ENCODE data around the gene NCR2.

Gene NCR2

DNA sequence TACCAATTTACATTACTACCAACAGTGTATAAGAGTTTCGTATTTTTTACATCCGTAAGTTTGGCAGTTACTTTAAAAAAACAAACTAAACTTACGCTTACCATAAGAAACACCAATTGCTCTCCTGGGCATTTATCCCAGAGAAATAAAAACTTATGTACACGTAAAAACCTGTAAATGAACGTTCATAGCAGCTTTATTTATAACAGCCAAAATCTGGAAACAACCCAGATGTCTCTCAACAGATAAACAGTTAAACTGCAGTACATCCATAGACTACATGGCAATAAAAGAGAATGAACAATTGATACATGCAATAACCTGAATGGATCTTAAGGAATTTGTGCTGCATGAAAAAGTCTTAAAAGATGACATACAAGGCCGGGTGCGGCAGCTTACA, 30.7 kb downstream of the NCR2 start:
- no peak overlapping the region for H3K4me3 Mint-ChIP-seq
- no peak overlapping the region for H3K27ac Mint-ChIP-seq
- peaks cover 15% of the 10 kb centered on the region for H3K27me3 Mint-ChIP-seq
- peaks cover 4% of the 10 kb centered on the region for H3K4me1 Mint-ChIP-seq (ENCODE audit: low read depth)
- H3K9me3 Mint-ChIP-seq (ENCODE audit: low read depth), result peaks cover 8% of the 10 kb centered on the region
- peaks cover 8% of the 10 kb centered on the region for H3K36me3 Mint-ChIP-seq

DNA sequence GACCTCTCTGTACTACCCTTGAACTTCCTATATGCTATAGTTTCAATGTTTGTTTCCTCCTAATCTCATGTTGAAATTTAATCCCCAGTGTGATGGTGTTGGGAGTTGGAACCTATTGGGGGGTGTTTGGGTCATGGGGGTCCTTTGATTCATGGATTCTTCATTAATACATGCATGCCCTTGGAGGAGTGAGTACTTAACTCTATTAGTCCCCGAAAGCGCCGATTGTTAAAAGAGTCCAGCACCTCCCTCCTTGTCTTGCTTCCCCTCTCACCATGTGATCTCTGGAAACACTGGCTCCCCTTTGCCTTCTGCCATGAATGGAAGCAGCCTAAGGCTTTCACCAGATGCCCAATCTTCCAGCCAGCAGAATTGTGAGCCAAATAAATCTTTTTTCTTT, 31.7 kb downstream of the NCR2 start:
- H3K27me3 Mint-ChIP-seq, result peaks cover 19% of the 10 kb centered on the region

DNA sequence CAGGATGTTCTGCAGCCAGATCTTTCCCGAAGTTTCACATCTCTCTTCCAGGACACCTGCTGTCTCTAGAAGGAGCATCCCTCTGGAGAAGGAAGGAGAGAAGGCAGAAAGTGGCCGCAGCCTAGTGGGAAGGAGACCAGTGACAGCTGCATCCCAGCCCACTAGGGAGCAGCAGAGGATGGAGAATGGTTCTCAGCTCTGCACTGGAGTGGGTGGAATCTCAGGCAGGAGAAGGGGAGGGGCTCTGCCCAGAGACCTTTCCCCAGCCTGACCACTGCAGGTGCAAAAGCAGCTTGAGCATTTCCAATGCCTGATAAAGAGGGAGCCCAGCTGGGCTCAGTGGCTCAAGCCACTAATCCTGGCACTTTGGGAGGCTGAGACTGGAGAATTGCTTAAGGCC, 32.3 kb downstream of the NCR2 start:
- no peak overlapping the region for H3K4me3 Mint-ChIP-seq
- peaks cover 25% of the 10 kb centered on the region for H3K27me3 Mint-ChIP-seq
- peaks cover 18% of the 10 kb centered on the region for H3K4me1 Mint-ChIP-seq (ENCODE audit: low read depth)
- H3K9me3 Mint-ChIP-seq (ENCODE audit: low read depth), result no peaks in the 10 kb centered on the region
- H3K27ac Mint-ChIP-seq, result no peak overlapping the region
- no peaks in the 10 kb centered on the region for H3K36me3 Mint-ChIP-seq

More for the DNA sequence above, 31.7 kb downstream of the NCR2 start:
- no peaks in the 10 kb centered on the region for H3K9me3 Mint-ChIP-seq (ENCODE audit: low read depth)
- H3K36me3 Mint-ChIP-seq, result no peaks in the 10 kb centered on the region
- no peak overlapping the region for H3K4me3 Mint-ChIP-seq
- no peak overlapping the region for H3K27ac Mint-ChIP-seq
- H3K4me1 Mint-ChIP-seq (ENCODE audit: low read depth), result peaks cover 12% of the 10 kb centered on the region

DNA sequence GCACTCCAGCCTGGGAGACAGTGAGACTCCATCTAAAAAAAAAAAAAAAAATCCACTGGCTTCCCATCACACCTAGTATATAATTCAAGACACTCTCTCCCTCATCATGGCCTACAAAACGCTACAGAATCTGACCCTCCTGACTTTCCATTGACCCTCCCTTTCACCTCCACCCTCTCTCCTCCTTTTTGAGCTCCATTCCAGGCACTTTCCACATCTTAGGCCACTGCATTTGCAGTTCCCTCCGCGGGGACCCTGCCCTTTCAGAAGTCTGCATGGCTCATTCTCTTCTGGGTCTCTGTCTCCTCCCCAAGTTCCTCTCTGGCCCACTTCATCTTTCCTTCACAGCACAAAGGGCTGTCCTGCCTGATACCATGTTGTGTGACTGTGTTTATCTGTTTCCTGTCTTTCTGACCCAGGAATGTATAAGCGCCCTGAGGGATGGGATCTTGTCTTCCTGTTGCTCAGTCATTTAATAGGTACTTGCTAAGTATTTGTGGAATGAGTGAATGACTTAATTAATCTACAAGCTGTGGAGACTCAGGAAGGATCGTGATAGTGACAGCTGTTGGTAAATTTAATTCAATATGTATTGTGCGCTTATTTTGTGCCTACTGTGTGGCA, 35.2 kb downstream of the NCR2 start:
- Mint-ChIP-seq H3K27me3 (peaks cover 37% of the 10 kb centered on the region), H3K4me3 (peak overlapping the region; percentile 25), H3K9me3 (ENCODE audit: low read depth) (no peaks in the 10 kb centered on the region), H3K4me1 (ENCODE audit: low read depth) (peaks cover 38% of the 10 kb centered on the region), H3K36me3 (no peaks in the 10 kb centered on the region), H3K27ac (no peak overlapping the region)

DNA sequence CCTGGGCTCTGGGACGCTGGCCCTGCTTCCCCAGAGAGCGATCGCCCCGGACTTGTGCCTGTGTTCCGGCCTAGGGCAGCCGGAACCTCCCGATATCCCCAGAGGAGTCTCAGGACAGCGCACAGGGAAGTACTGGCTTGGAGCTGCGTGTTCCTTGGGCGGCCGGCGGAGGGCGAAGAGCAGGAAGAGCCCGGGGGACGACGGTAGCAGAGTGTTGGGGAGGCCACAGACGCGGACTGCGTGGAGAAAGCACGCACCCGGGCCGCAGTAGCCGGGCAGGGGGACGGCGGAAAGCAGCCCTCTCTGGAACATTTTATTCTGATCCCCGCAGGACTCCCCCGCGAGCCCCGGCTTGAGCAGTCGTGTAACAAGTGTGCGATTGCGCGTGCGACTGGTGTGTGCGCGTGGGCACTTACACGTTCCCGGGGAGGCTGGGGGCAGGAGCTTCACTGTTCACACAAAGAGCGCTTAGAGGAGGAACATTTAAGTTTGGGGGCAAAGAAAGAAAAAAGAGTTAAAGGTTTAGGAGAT, 36.1 kb downstream of the NCR2 start:
- Mint-ChIP-seq H3K27ac (no peak overlapping the region), H3K36me3 (no peaks in the 10 kb centered on the region), H3K27me3 (peaks cover 39% of the 10 kb centered on the region), H3K4me3 (peak overlapping the region; percentile 93), H3K9me3 (ENCODE audit: low read depth) (no peaks in the 10 kb centered on the region), H3K4me1 (ENCODE audit: low read depth) (peaks cover 39% of the 10 kb centered on the region)

DNA sequence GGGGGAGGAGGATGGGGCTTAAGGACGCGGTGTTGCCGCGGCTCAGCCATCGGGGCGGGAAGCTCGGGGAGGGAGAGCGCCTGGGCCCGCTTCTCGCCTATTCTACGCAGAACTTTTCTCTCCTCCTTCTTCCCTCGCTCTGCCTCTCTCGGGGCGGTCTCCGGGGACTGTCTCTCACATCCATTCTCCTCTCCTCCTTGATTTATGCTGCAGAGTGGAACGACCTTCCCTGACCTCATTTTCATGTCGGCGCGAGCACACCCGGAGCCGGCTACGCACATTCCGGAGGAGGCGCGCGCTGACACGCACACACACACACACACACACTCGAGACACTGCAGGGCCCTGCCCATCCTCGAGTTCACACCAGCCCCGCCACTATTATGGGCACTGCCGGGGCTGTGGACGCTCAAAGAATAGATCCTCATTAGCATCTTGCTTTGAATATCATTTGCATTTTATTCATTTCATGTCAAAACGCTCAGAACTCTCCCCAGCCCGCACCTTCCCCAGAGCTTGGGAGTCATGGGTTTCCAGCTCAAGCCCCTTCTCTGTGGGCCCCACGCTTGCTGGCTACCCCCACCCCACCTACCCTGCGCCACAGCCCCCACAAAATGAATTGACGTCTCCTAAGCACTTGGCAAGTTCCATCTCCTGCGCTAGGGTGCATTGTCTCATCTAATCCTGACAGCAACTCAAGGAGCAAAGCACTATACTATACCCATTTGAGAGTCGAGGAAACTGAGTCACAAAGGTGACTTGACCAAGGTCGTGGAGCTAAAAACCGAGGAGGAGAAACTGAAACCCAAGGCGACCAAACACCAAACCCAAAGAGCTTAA, 36.8 kb downstream of the NCR2 start:
- peaks cover 39% of the 10 kb centered on the region for H3K4me1 Mint-ChIP-seq (ENCODE audit: low read depth)
- peaks cover 40% of the 10 kb centered on the region for H3K27me3 Mint-ChIP-seq
- H3K9me3 Mint-ChIP-seq (ENCODE audit: low read depth), result no peaks in the 10 kb centered on the region
- H3K4me3 Mint-ChIP-seq, result peak overlapping the region; percentile 93
- H3K27ac Mint-ChIP-seq, result no peak overlapping the region
- no peaks in the 10 kb centered on the region for H3K36me3 Mint-ChIP-seq

DNA sequence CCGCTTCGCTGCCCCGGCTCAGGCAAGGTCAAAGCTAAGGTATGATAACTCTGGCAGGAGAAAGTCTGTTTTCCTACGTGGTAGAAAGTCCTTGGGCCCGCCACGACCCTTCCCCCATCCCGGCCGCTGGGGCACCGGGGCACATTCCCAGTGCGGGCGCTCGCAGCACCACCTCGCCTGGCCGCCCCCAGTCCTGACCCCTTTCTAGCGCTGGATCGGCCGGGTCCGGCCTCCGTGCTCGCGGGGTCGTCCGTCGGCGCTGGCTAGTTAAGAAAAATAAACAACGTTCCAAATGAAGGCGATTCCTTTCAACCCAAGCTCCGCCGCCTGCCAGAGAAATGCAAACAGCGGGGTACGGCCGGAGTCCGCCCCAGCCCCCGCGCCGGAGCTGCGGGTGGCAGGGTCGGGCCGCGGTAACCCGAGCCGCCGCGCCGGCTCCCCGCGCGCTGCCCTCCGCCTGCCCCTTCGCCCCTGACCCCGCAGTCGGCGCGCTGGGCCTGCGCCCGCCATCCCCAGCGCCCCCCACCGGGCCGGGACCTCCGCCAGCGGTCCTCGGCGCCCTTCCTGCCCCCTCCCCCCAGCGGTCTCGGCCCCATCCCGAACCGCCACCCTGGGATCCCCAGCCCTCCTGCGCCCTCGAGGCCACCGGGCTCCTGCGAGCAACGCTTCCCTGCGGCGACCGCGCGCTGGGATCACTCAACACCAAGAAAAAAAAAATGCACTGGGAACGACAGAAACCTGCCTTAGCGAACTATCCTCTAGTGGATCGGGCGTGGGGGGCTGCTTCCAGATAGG, 37.6 kb downstream of the NCR2 start:
- peaks cover 39% of the 10 kb centered on the region for H3K4me1 Mint-ChIP-seq (ENCODE audit: low read depth)
- H3K36me3 Mint-ChIP-seq, result no peaks in the 10 kb centered on the region
- peaks cover 44% of the 10 kb centered on the region for H3K27me3 Mint-ChIP-seq
- no peak overlapping the region for H3K27ac Mint-ChIP-seq
- no peaks in the 10 kb centered on the region for H3K9me3 Mint-ChIP-seq (ENCODE audit: low read depth)
- H3K4me3 Mint-ChIP-seq, result peak overlapping the region; percentile 93

DNA sequence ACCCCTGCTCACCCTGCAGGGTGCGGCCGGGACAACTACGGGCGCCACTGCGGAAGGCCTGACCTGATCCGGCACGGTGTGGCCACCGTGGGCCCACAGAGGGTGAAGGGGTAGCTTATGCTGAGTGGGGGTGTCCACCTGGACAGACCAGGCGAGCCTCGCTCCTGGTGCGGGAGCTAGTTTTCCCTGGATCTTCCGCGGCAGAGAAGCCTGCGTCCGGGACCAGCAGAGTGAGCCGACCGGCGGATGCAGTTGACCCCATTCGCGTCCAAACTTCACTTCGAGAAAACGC, 38.2 kb downstream of the NCR2 start:
- peaks cover 39% of the 10 kb centered on the region for H3K4me1 Mint-ChIP-seq (ENCODE audit: low read depth)
- peaks cover 44% of the 10 kb centered on the region for H3K27me3 Mint-ChIP-seq
- H3K9me3 Mint-ChIP-seq (ENCODE audit: low read depth), result no peaks in the 10 kb centered on the region
- H3K36me3 Mint-ChIP-seq, result no peaks in the 10 kb centered on the region
- peak overlapping the region; percentile 70 for H3K4me3 Mint-ChIP-seq
- no peak overlapping the region for H3K27ac Mint-ChIP-seq

DNA sequence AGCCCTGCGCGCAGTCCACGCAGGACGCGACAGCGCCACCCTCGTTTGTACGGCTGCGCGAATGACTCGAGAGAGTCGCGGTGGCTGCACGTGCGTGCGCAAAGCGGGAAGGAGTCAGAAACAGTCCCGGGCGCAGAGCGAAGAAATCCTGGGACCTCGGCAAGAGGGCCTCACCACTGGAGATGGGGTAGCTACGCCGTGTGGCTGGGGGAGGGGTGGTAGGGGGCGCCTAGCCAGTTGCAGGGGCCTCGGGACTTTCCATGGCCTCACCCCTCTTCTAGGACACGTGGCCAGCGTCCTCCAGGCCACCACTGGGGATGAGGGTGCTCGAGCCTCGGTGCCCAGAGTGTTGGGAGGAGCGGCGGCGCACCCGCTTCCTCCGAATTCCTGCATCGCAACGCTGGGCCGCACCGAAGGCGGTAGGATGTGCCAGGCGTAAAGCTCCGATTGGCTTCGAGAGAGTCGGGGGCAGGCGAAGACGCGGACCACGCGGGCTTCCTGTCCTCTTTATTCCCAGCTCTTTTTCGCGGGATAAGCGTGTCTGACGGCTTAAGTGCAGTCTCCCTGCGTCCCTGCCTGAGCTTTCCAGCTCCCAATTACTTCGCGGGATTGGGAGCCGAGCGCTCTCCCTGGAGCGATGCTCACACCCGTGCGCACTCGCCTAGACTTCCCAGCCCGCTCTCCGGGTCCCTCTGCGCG, 38.7 kb downstream of the NCR2 start:
- H3K4me3 Mint-ChIP-seq, result peak overlapping the region; percentile 70
- peaks cover 40% of the 10 kb centered on the region for H3K27me3 Mint-ChIP-seq
- H3K4me1 Mint-ChIP-seq (ENCODE audit: low read depth), result peaks cover 35% of the 10 kb centered on the region
- H3K36me3 Mint-ChIP-seq, result no peaks in the 10 kb centered on the region
- no peak overlapping the region for H3K27ac Mint-ChIP-seq
- no peaks in the 10 kb centered on the region for H3K9me3 Mint-ChIP-seq (ENCODE audit: low read depth)

DNA sequence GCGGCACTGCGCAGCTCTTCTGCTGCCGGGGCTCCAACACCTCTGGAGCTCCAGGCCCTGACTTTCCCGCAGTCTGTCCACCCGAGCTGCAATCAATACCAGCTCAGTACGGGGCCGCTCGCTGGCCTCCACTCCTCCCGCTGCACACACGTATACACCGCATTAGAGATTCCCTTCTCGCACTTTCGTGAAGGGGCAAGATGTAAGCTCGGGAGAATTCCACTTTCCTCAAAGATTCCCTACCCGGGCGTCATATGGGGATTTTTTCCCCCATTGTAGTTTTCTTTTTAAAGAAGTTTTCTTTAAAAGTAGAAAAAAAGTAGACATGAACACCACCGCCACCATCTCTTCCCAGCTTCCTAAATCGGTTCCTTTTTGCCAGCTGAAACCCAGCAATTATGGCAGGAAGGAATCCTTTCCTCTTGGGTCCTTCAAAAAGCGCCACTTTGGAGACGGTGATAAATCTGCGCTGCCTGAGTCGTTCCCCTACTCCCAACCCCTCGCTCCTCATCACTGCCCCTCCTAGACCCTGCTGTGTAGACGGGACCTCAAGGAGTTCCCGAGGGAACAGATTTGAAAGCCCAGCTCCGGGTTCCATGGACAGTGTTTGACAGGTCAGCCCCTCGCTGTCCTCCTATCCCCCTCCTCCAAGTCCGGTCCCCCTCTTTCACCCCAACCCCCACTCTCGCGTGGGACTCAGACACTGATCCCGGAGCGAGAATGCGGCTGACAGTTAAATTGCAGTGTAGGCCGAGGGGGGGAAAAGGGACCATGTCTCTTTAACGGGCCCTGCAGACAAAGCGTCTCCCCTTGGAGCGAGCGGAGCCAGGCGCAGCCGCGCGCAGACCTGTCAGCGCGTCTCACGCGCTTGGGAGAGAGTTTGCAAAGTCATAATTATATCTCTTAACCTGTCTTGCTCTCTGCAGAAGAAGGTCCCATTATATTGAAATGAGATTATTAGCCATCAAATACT, 39.5 kb downstream of the NCR2 start:
- no peaks in the 10 kb centered on the region for H3K36me3 Mint-ChIP-seq
- H3K4me3 Mint-ChIP-seq, result peak overlapping the region; percentile 70
- peaks cover 40% of the 10 kb centered on the region for H3K27me3 Mint-ChIP-seq
- H3K4me1 Mint-ChIP-seq (ENCODE audit: low read depth), result peaks cover 34% of the 10 kb centered on the region
- H3K27ac Mint-ChIP-seq, result no peak overlapping the region
- no peaks in the 10 kb centered on the region for H3K9me3 Mint-ChIP-seq (ENCODE audit: low read depth)

DNA sequence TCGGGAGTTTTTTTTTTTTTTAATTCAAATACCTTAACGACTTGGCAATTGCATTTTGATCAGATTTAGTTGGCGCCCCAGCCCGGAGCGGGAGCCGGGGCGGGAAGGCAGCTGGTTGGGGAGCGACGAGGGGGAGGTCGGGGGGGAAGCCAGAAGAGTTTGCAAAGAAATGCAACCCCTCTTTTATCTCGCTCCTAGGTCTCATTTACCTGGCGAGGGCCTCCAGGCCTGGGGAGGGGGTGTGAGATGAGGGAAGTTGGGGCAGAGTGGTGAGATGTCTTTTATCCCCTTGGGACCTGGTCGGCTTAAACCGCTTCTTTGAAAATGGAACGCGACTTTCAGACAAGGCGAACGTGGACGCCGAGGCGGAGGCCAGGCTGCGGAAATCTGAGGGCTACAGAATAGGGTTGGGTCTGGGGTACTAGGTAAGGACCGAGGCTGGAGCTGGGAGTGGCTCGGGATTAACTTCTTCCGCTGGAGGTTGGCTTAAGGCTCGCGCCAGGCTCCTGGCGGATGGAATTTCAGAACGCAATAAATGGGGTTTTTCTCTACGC, 40.3 kb downstream of the NCR2 start:
- peak overlapping the region; percentile 70 for H3K4me3 Mint-ChIP-seq
- peaks cover 37% of the 10 kb centered on the region for H3K27me3 Mint-ChIP-seq
- no peaks in the 10 kb centered on the region for H3K36me3 Mint-ChIP-seq
- no peak overlapping the region for H3K27ac Mint-ChIP-seq
- H3K9me3 Mint-ChIP-seq (ENCODE audit: low read depth), result no peaks in the 10 kb centered on the region
- peaks cover 34% of the 10 kb centered on the region for H3K4me1 Mint-ChIP-seq (ENCODE audit: low read depth)

DNA sequence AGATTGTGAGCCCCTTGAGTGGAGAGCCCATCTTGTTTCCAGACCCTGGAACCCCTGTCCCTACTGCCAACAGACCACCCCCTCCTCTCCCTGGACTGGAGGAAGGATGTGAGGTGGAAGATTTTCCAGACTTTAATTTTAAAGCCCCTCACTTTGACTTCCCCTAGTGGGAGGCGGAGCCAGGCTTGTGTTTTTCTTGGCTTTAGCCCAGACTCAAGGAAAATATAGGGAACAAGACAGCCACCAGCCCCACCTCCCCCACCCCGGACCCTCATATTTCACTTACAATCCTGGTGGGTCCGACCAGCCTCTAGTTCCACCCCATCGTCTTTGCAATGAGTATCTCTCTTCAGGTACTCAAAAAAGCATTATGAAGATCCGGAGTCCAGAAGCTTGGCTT, 40.8 kb downstream of the NCR2 start:
- H3K9me3 Mint-ChIP-seq (ENCODE audit: low read depth), result no peaks in the 10 kb centered on the region
- peaks cover 34% of the 10 kb centered on the region for H3K27me3 Mint-ChIP-seq
- peaks cover 34% of the 10 kb centered on the region for H3K4me1 Mint-ChIP-seq (ENCODE audit: low read depth)
- no peak overlapping the region for H3K27ac Mint-ChIP-seq
- H3K36me3 Mint-ChIP-seq, result no peaks in the 10 kb centered on the region
- H3K4me3 Mint-ChIP-seq, result no peak overlapping the region

DNA sequence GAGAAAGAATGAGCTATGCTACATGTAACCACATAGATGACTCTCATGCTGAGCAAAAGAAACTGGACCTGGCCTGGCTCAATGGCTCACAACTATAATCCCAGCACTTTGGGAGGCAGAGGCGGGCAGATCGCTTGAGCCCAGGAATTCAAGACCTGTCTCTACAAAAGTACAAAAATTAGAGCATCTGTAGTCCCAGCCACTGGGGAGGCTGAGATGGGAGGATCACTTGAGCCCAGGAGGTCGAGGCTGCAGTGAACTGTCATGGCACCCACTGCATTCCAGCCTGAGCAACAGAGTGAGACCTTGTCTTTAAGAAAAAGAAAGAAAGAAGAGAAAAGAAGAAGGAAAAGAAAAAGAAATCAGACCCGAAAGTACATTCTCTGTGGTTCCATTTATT, 41.7 kb downstream of the NCR2 start:
- H3K36me3 Mint-ChIP-seq, result no peaks in the 10 kb centered on the region
- no peak overlapping the region for H3K4me3 Mint-ChIP-seq
- H3K27me3 Mint-ChIP-seq, result peaks cover 30% of the 10 kb centered on the region
- peaks cover 27% of the 10 kb centered on the region for H3K4me1 Mint-ChIP-seq (ENCODE audit: low read depth)
- no peaks in the 10 kb centered on the region for H3K9me3 Mint-ChIP-seq (ENCODE audit: low read depth)
- no peak overlapping the region for H3K27ac Mint-ChIP-seq

Data from activated naive CD8-positive, alpha-beta T cell (primary cell).